SK-N-DZ (cell line): ENCODE measurements around the gene NRAS. TPM values are rescaled to one million over a fixed set of nuclear protein-coding genes. Genes with fewer than 3 reads are reported as not detected.
A peak's percentile ranks its signal among the peaks of the same experiment; 100 is the strongest.
"Not testable (repeated sequence)": the region's sequence is repeated elsewhere in the genome, so short reads cannot be mapped to it uniquely, and the experiment has no call there.

Source experiments
- DNase-seq: peaks from one replicate; pipeline ENCODE4 v3.0.0-alpha.2; 2015; ENCODE audit warnings: low spot score
- polyA plus RNA-seq, 2 experiments: library from polyadenylated mRNA; depleted of rRNA; stranded (reverse); fragments of >200 nt; gene quantifications; 2 replicates each; pipeline ENCODE4 v1.2.3, GENCODE V29; 2014

Gene NRAS
- polyA plus RNA-seq (2014; cell fraction: cytosol; rRNA removed): 52.1 and 55.4 TPM in 2 replicates
- 17.7 and 18.0 TPM in 2 replicates for polyA plus RNA-seq (2014; cell fraction: nucleus; rRNA removed)

GRCh38 chr1:114716304-114717170 lies at the start of gene NRAS:
Gene NRAS (minus strand): TSS chr1:114716771. CDS start chr1:114716160, 611 bp downstream.
- peak; percentile 87 for DNase-seq

GRCh38 chr1:114764689-114765088 lies 48.1 kb upstream of the NRAS start:
- peak; percentile 16 for DNase-seq

GRCh38 chr1:114758256-114758832 lies 41.8 kb upstream of the NRAS start:
- no peak for DNase-seq

GRCh38 chr1:114757455-114758255 lies 41.1 kb upstream of the NRAS start, which contains the start of gene CSDE1:
Gene CSDE1 (minus strand): TSS chr1:114757984. CDS start chr1:114739890, 18,094 bp downstream.
- peak; percentile 98 for DNase-seq

- no peak for DNase-seq
Observed at GRCh38 chr1:114756949-114757454, 40.4 kb upstream of the NRAS start.

- DNase-seq: peak; percentile 3
Observed at GRCh38 chr1:114756009-114756892, 39.7 kb upstream of the NRAS start.

GRCh38 chr1:114755006-114755931 lies 38.7 kb upstream of the NRAS start:
- DNase-seq: no peak

- DNase-seq: not testable (repeated sequence)
Observed at GRCh38 chr1:114753702-114754101, 37.1 kb upstream of the NRAS start.

GRCh38 chr1:114753143-114753542 lies 36.6 kb upstream of the NRAS start:
- no peak for DNase-seq

- DNase-seq: no peak
Observed at GRCh38 chr1:114750780-114751179, 34.2 kb upstream of the NRAS start.

GRCh38 chr1:114749835-114750234 lies 33.3 kb upstream of the NRAS start:
- DNase-seq: no peak

- no peak for DNase-seq
Observed at GRCh38 chr1:114746450-114747121, 30.0 kb upstream of the NRAS start.

- DNase-seq: no peak
Observed at GRCh38 chr1:114745291-114745690, 28.7 kb upstream of the NRAS start.

GRCh38 chr1:114741963-114742746 lies 25.6 kb upstream of the NRAS start:
- DNase-seq: no peak

GRCh38 chr1:114740331-114740730 lies 23.8 kb upstream of the NRAS start:
- DNase-seq: no peak

- no peak for DNase-seq
Observed at GRCh38 chr1:114737314-114737849, 20.8 kb upstream of the NRAS start.

GRCh38 chr1:114735479-114735878 lies 18.9 kb upstream of the NRAS start:
- DNase-seq: no peak

- no peak for DNase-seq
Observed at GRCh38 chr1:114729782-114730181, 13.2 kb upstream of the NRAS start.
